GM19395 (cell line): ENCODE measurements around the gene ID1.
"Not testable (repeated sequence)": the region's sequence is repeated elsewhere in the genome, so short reads cannot be mapped to it uniquely, and the experiment has no call there.

Experiments used
- ATAC-seq: cut with Tn5 transposase; IDR thresholded peaks from one replicate; pipeline ENCODE4 v1.9.1; 2021; ENCODE audit warnings: mild to moderate bottlenecking, moderate library complexity; ENCODE audit not compliant: unreplicated experiment

The ID1 gene

GRCh38 chr20:31632548-31633338, 27.7 kb downstream of the ID1 start:
- no peak for ATAC-seq

- ATAC-seq: no peak
These were observed 28.3 kb downstream of the ID1 start for GRCh38 chr20:31633339-31633914.

DNA sequence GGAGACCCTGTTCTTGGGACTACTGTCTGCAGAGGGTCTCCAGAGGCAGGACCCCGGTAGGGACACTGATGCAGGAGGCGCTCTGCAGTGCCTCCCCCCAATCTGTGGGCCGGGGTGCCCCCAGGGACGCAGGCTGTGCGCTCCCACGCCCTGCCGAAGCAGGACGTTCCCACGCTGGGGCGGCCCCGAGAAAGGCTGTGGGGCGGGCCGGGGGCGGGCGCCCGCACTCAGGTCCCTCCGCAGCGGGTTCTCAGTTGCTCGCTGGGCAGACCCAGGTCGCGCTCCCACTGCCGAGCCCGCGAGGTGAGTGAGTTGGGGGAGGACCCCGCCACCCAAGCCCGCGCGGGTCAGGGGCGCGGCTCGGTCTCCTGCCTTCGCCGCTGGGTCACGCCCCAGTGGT, 32.6 kb downstream of the ID1 start, which contains the start of gene COX4I2:
TSS of gene COX4I2 (plus strand) at position 253 of the 400 bp plus-strand sequence. CDS start 1,106 bp downstream, outside the sequence.
- ATAC-seq: no peak

GRCh38 chr20:31638317-31638716, 33.2 kb downstream of the ID1 start:
- ATAC-seq: no peak

GRCh38 chr20:31638816-31639215, 33.7 kb downstream of the ID1 start:
- no peak for ATAC-seq

- no peak for ATAC-seq
These were observed 35.2 kb downstream of the ID1 start for GRCh38 chr20:31640259-31640658.

DNA sequence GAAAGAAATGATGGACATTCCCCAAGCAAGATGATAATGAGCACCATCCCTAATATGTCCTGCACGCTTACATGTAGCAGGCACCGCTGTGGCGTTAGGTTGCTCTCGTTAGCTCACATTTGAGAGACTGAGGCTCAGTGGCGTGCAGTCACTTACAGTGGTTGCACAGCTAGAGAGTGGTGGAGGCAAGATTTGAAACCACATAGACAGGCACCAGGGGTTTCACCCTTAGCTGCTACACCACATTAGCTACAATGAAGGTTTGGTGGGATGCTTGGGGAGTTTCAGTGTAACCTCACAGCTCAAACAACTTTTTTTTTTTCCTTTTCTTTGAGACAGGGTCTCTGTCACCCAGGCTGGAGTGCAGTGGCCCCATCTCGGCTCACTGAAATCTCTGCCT, 36.3 kb downstream of the ID1 start:
- ATAC-seq: no peak

DNA sequence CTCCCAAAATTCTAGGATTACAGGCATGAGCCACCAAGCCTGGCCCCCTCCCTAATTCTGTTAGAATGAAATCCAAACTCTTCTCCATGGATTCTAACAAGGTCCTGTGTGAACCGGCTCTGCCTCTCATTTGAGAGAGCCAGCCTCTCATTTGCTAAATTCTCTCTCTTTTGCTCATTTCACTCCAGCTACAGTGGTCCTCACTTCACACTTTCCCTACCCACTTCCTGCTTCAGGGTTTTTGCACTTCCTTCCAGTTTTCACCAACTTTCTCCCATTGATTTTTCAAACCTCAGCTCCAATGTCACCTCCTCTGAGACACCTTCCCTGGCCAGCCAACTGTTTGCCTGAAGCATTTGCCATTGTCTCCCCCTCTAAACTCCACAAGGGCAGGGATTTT, 37.7 kb downstream of the ID1 start:
- no peak for ATAC-seq

DNA sequence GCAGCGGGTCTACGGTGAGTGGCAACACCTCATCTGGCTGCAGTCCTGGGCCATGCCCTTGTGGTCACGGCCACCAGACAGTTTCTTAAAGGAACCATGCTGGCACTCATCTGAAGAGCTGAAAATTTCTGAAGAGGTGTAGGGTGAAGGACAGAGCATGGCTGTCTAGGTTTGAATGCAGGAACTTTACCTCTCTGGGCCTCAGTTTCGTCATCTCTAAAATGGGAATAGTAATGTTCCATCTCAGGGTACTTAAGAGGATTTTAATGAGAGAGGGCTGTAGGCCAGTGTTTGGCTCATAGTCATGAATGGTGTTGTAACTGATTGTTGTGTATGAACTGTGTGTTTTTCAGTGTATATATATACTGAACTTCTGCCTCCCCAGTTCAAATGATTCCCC, 38.4 kb downstream of the ID1 start:
- ATAC-seq: no peak

DNA sequence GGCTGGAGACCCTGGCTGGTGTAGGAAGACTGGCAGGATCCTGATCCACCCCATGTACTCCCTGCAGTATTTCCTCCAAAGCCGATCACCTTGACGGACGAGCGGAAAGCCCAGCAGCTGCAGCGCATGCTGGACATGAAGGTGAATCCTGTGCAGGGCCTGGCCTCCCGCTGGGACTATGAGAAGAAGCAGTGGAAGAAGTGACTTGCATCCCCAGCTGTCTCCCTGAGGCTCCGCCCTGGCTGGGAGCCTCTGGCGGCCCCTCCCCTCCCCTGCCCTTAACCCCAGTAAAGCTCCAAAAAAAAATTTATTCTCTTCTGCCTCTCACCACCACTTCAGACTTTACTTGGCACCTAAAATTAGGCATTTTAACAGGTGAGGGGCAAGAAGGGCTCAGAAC, 39.6 kb downstream of the ID1 start:
- no peak for ATAC-seq

GRCh38 chr20:31648104-31648503, 43.0 kb downstream of the ID1 start:
- not testable (repeated sequence) for ATAC-seq

DNA sequence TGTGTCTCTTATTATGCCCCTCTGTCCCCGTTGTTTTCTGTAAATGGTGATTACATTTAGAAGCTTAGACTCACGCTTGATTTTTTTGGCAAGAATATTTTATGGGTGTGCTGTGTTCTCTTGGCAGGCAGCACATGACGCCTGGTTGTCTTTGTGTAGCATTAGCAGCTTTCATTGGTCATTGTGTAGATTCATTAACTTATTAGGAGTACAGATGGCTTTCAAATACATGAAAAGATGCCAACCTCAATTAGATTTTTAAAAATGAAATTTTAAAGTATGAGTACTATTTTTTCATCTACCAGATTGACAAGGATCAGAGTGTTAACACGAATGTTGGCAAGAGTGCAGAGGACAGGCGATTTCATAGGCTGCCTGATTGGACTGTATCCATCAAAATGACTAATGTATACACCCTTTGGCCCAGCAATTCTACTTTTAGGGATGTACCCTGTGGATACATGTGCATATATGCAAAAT, 47.9 kb downstream of the ID1 start:
- ATAC-seq: no peak

GRCh38 chr20:31653561-31653960, 48.5 kb downstream of the ID1 start:
- ATAC-seq: no peak

DNA sequence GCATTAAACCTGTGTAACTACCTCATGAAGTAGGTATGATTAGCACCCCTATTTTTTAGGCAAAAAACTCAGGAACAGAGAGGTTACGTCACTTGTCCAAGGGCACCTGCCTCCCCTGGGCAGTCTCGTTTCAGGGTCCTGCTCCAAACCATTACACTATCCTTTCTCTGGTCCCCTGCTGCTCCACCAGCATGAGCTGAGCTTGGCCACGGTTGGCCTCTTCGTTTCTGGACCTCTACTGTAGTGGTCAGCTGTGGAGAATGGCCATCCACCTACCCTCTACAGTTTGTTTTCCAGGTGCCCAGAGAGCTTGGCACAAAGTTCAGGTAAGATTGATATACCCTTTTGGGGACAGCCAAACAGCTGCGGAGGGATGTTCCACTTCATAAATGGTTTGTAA, 49.4 kb downstream of the ID1 start:
- no peak for ATAC-seq
